ENCODE data around the gene PRSS12.

Gene PRSS12

GRCh38 chr4:118249890-118250289 is 102.9 kb downstream of the PRSS12 start:
- Histone ChIP-seq H3K4me3 (no peak overlapping the region), H3K4me1 (no peaks in the 10 kb centered on the region), H3K27ac (no peak overlapping the region), H3K36me3 (no peaks in the 10 kb centered on the region), H3K9me3 (peaks cover 0 to 4% (median 0%) of the 10 kb centered on the region in 3 donors), H3K27me3 (no peaks in the 10 kb centered on the region)
- TF ChIP-seq CTCF (IDR thresholded peaks at IDR 0.05): no peak
- intact Hi-C loops (cut with DNase I; ENCODE audit: low total_unique reads): no loop called here
- DNase-seq: no peak

DNA sequence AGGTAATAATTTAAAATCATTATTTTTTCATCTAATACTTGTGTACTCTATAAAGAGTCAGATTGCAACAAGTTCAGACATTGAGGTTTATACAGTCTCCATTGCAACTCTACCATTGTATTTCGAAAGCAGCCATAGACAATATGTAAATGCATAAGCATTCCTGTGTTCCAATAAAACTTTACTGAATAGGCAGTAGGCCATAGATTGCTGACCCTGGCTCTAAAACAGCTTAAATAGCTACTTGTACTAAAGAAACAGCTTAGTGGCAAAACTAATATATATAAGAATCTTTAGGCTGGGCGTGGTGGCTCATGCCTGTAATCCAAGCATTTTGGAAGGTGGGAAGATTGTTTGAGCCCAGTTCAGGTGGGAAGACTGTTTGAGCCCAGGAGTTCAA is 115.3 kb downstream of the PRSS12 start:
- intact Hi-C loops (cut with DNase I; ENCODE audit: low total_unique reads): no loop called here
- DNase-seq: no peak
- Histone ChIP-seq H3K27ac (no peak overlapping the region), H3K9me3 (no peaks in the 10 kb centered on the region), H3K4me3 (no peak overlapping the region), H3K36me3 (no peaks in the 10 kb centered on the region), H3K27me3 (no peaks in the 10 kb centered on the region), H3K4me1 (no peaks in the 10 kb centered on the region)
- TF ChIP-seq CTCF (IDR thresholded peaks at IDR 0.05): no peak

DNA sequence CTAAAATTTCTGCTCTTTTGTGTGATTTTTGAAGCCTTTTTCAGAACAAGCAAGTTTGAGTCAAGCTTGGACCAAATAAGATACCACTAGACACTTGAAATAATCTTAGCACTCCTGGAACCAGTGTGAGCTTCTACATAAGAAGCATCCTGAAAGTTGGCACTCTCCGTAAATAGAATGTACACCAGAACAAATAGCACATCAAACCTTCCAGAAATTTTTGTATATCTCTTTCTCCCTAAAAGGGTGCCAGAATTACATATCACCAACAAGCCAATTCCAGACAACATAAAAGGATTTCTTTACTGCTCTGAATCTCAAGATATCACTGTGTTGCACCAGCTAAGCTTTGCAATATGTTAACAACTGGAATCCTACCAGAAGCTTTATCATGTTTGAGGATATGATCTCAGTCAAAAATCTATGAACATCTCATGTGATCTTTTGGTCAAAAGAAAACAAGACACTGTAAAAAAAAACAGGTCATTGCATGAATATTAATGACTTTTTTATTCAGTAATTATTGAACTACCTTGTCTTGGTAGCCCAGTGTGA is 117.2 kb downstream of the PRSS12 start:
- Histone ChIP-seq H3K4me3 (no peak overlapping the region), H3K27ac (no peak overlapping the region), H3K9me3 (no peaks in the 10 kb centered on the region), H3K4me1 (no peaks in the 10 kb centered on the region), H3K36me3 (no peaks in the 10 kb centered on the region), H3K27me3 (no peaks in the 10 kb centered on the region)
- intact Hi-C loops (cut with DNase I; ENCODE audit: low total_unique reads): no loop called here
- no peak for DNase-seq
- no peak for TF ChIP-seq CTCF (IDR thresholded peaks at IDR 0.05)
